Karpas-422 (cell line): Measurements from ENCODE around the gene SYNGR2. TPM values are rescaled to one million over a fixed set of nuclear protein-coding genes. Genes with fewer than 3 reads are reported as not detected.
A peak's percentile ranks its signal among the peaks of the same experiment; 100 is the strongest.

Experiments used
- DNase-seq: peaks from one replicate; pipeline ENCODE4 v3.0.0-alpha.2; 2015
- H2AFZ ChIP-seq: fragments of 200-600 bp; sonication (generic); 2 replicates; pipeline ENCODE4 v1.6.1; 2014; ENCODE audit warnings: antibody characterized with exemption, low read length, mixed read lengths
- H3K27ac ChIP-seq: fragments of 200-600 bp; sonication (generic); 2 replicates; pipeline ENCODE4 v1.5.1; 2014; ENCODE audit warnings: mild to moderate bottlenecking, low read length, moderate library complexity
- H3K27me3 ChIP-seq: fragments of 200-600 bp; sonication (generic); 2 replicates; pipeline ENCODE4 v1.6.1; 2014; ENCODE audit warnings: low read length, mixed read lengths
- H3K36me3 ChIP-seq: fragments of 200-600 bp; sonication (generic); 2 replicates; pipeline ENCODE4 v1.6.1; 2014; ENCODE audit warnings: low read length, mixed read lengths; ENCODE audit not compliant: insufficient read depth
- H3K4me1 ChIP-seq: fragments of 200-600 bp; sonication (generic); 2 replicates; pipeline ENCODE4 v1.6.1; 2014; ENCODE audit warnings: mild to moderate bottlenecking, low read length, mixed read lengths
- H3K4me2 ChIP-seq: fragments of 200-600 bp; sonication (generic); 2 replicates; pipeline ENCODE4 v1.6.1; 2014; ENCODE audit warnings: low read length, low read depth, mild to moderate bottlenecking; ENCODE audit not compliant: poor library complexity, severe bottlenecking
- H3K4me3 ChIP-seq: fragments of 200-600 bp; sonication (generic); 2 replicates; pipeline ENCODE4 v1.5.1; 2014; ENCODE audit warnings: mild to moderate bottlenecking, antibody characterized with exemption, low read length, mixed read lengths
- H3K79me2 ChIP-seq: fragments of 200-600 bp; sonication (generic); 2 replicates; pipeline ENCODE4 v1.6.1; 2014; ENCODE audit warnings: mild to moderate bottlenecking, low read length, mixed read lengths
- H3K9ac ChIP-seq: fragments of 200-600 bp; sonication (generic); 2 replicates; pipeline ENCODE4 v1.6.0; 2014; ENCODE audit warnings: low read length
- H3K9me2 ChIP-seq: fragments of 200-600 bp; sonication (generic), shearing (Covaris generic); replicated peaks from 2 replicates; pipeline ENCODE4 v1.6.0; 2014; ENCODE audit warnings: mild to moderate bottlenecking, low read length, moderate library complexity; ENCODE audit not compliant: insufficient read depth
- H3K9me3 ChIP-seq: fragments of 300-700, 200-600 bp; sonication (generic); 2 replicates; pipeline ENCODE4 v1.6.1; 2014; ENCODE audit warnings: low read length, mixed read lengths
- H4K20me1 ChIP-seq: fragments of 200-600 bp; sonication (generic); 2 replicates; pipeline ENCODE4 v1.6.1; 2014; ENCODE audit warnings: mild to moderate bottlenecking, antibody characterized with exemption, low read length, low read depth; ENCODE audit not compliant: insufficient read depth
- total RNA-seq: library from RNA; depleted of rRNA; stranded (reverse); fragments of >200 nt; shearing (Covaris generic); gene quantifications from 2 replicates; pipeline ENCODE4 v1.2.3, GENCODE V29; 2014; ENCODE audit warnings: low replicate concordance; rRNA removed

The SYNGR2 gene
- total RNA-seq: 31.9 and 33.6 TPM in 2 replicates

- H3K36me3 ChIP-seq: no peaks in the 10 kb centered on the region
- H3K9ac ChIP-seq: peak within 1 kb of the TSS; percentile 75
- peaks cover 14% of the 10 kb centered on the region; the same call in 1 of the 2 replicates for H4K20me1 ChIP-seq
- H3K27ac ChIP-seq: no peak within 1 kb of the TSS
- no peaks in the 10 kb centered on the region for H3K9me3 ChIP-seq
- no peaks in the 10 kb centered on the region for H3K79me2 ChIP-seq
- H3K27me3 ChIP-seq: peaks cover 3% of the 10 kb centered on the region; the same call in 1 of the 2 replicates
- DNase-seq: peak; percentile 94
- peaks cover 33% of the 10 kb centered on the region for H3K4me1 ChIP-seq
- H3K9me2 ChIP-seq: no peaks in the 10 kb centered on the region
- peak within 1 kb of the TSS; percentile 80 for H3K4me3 ChIP-seq
- H3K4me2 ChIP-seq: peak within 1 kb of the TSS; percentile 88
- peak within 1 kb of the TSS; percentile 75; the same call in 1 of the 2 replicates for H2AFZ ChIP-seq
Measured at GRCh38 chr17:78168242-78168902, at the start of gene SYNGR2. Gene SYNGR2 (plus strand): TSS chr17:78168581. CDS start chr17:78168617, 36 bp downstream.

GRCh38 chr17:78118801-78119241, 49.6 kb upstream of the SYNGR2 start:
- DNase-seq: no peak
- Histone ChIP-seq H2AFZ (no peak overlapping the region), H3K4me2 (no peak overlapping the region), H3K79me2 (peaks cover 13% of the 10 kb centered on the region), H4K20me1 (peaks cover 8% of the 10 kb centered on the region; the same call in 1 of the 2 replicates), H3K4me1 (peaks cover 8% of the 10 kb centered on the region), H3K9me3 (no peaks in the 10 kb centered on the region), H3K27me3 (no peaks in the 10 kb centered on the region), H3K4me3 (no peak overlapping the region), H3K36me3 (peaks cover 13% of the 10 kb centered on the region), H3K27ac (no peak overlapping the region), H3K9me2 (no peaks in the 10 kb centered on the region), H3K9ac (no peak overlapping the region)

GRCh38 chr17:78120537-78120936, 47.8 kb upstream of the SYNGR2 start:
- H2AFZ ChIP-seq: no peak overlapping the region
- peaks cover 15% of the 10 kb centered on the region for H3K36me3 ChIP-seq
- H3K79me2 ChIP-seq: peaks cover 19% of the 10 kb centered on the region
- H4K20me1 ChIP-seq: peaks cover 6% of the 10 kb centered on the region; the same call in 1 of the 2 replicates
- H3K4me1 ChIP-seq: peaks cover 25% of the 10 kb centered on the region
- H3K27me3 ChIP-seq: no peaks in the 10 kb centered on the region
- H3K27ac ChIP-seq: no peak overlapping the region
- no peak for DNase-seq
- no peak overlapping the region for H3K4me2 ChIP-seq
- no peaks in the 10 kb centered on the region for H3K9me2 ChIP-seq
- no peaks in the 10 kb centered on the region for H3K9me3 ChIP-seq
- no peak overlapping the region for H3K9ac ChIP-seq
- H3K4me3 ChIP-seq: no peak overlapping the region

GRCh38 chr17:78120971-78121800, 47.2 kb upstream of the SYNGR2 start:
- Histone ChIP-seq H3K4me3 (no peak overlapping the region), H3K79me2 (peaks cover 26% of the 10 kb centered on the region), H3K9ac (no peak overlapping the region), H2AFZ (no peak overlapping the region), H3K9me3 (no peaks in the 10 kb centered on the region), H3K36me3 (peaks cover 15% of the 10 kb centered on the region), H4K20me1 (peaks cover 6% of the 10 kb centered on the region; the same call in 1 of the 2 replicates), H3K27me3 (no peaks in the 10 kb centered on the region), H3K9me2 (no peaks in the 10 kb centered on the region), H3K4me2 (no peak overlapping the region), H3K27ac (no peak overlapping the region), H3K4me1 (peaks cover 32% of the 10 kb centered on the region)
- no peak for DNase-seq

- H3K4me1 ChIP-seq: peaks cover 37% of the 10 kb centered on the region
- H3K4me2 ChIP-seq: no peak overlapping the region
- no peak overlapping the region for H3K4me3 ChIP-seq
- H3K9me3 ChIP-seq: no peaks in the 10 kb centered on the region
- H4K20me1 ChIP-seq: peaks cover 6% of the 10 kb centered on the region; the same call in 1 of the 2 replicates
- peaks cover 32% of the 10 kb centered on the region for H3K79me2 ChIP-seq
- no peak overlapping the region for H2AFZ ChIP-seq
- DNase-seq: no peak
- H3K27ac ChIP-seq: no peak overlapping the region
- H3K9ac ChIP-seq: no peak overlapping the region
- H3K27me3 ChIP-seq: no peaks in the 10 kb centered on the region
- H3K9me2 ChIP-seq: no peaks in the 10 kb centered on the region
- peaks cover 15% of the 10 kb centered on the region for H3K36me3 ChIP-seq
Measured at GRCh38 chr17:78121801-78122215, 46.6 kb upstream of the SYNGR2 start.

GRCh38 chr17:78122216-78122930, 46.0 kb upstream of the SYNGR2 start:
- Histone ChIP-seq H3K4me3 (no peak overlapping the region), H3K9me2 (no peaks in the 10 kb centered on the region), H3K4me1 (peaks cover 42% of the 10 kb centered on the region), H3K9me3 (no peaks in the 10 kb centered on the region), H3K9ac (no peak overlapping the region), H4K20me1 (peaks cover 6% of the 10 kb centered on the region; the same call in 1 of the 2 replicates), H2AFZ (no peak overlapping the region), H3K36me3 (peaks cover 15% of the 10 kb centered on the region), H3K79me2 (peaks cover 38% of the 10 kb centered on the region), H3K27me3 (no peaks in the 10 kb centered on the region), H3K27ac (no peak overlapping the region), H3K4me2 (no peak overlapping the region)
- no peak for DNase-seq

- Histone ChIP-seq H3K9me2 (no peaks in the 10 kb centered on the region), H4K20me1 (peaks cover 6% of the 10 kb centered on the region; the same call in 1 of the 2 replicates), H3K27ac (peak overlapping the region; percentile 92; the same call in 1 of the 2 replicates)
Measured at GRCh38 chr17:78122931-78123249, 45.5 kb upstream of the SYNGR2 start.

More at GRCh38 chr17:78122931-78123249, 45.5 kb upstream of the SYNGR2 start:
- Histone ChIP-seq H3K79me2 (peaks cover 43% of the 10 kb centered on the region), H3K4me1 (peaks cover 47% of the 10 kb centered on the region), H3K9ac (peak overlapping the region; percentile 96; the same call in 1 of the 2 replicates), H3K4me2 (no peak overlapping the region), H3K27me3 (no peaks in the 10 kb centered on the region), H3K4me3 (no peak overlapping the region), H3K36me3 (peaks cover 15% of the 10 kb centered on the region), H2AFZ (no peak overlapping the region), H3K9me3 (no peaks in the 10 kb centered on the region)
- no peak for DNase-seq
